Kidney glomerular epithelial cell (primary cell): ENCODE data around the gene VEPH1.
A peak's percentile ranks its signal among the peaks of the same experiment; 100 is the strongest.

Source experiments
- DNase-seq: peaks from one replicate; lab custom pipeline; 2025; lab: John Stamatoyannopoulos, UW

Gene VEPH1

GRCh38 chr3:157301755-157302154, 201.5 kb downstream of the VEPH1 start:
- no peak for DNase-seq

DNA sequence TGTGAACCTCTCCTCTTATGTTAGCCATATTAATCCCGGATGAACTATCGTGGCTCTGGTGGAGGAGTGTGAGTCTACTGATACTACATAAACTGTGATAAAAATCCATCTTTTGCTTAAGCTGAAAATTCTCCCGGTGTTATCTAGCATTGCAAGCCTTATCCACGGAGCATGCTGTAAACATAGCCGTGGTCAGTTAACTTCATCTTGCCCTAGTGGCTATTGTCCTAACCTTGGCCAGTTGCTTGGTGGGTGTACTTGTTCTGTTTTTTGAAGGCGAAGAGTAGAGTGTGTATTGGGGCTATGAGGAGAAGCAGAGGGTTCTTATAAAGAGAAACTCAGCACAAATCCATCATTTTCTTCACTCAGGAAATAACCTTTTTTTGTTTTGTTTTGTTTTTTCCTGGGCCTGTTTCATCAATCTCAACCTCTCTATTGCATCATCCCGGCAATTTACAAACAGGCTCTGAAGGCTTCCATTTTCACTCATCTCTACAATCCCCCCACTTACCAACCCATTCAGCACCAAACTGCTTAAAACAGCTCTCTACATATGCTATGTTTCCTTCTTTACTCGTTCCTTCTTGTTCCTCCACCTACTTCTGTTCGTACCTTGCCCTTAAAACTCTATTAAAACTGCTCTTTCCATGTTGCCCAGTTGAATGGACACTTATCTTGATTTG, 202.1 kb downstream of the VEPH1 start:
- no peak for DNase-seq

- DNase-seq, result no peak
These were observed 203.1 kb downstream of the VEPH1 start for GRCh38 chr3:157300094-157300493.

DNA sequence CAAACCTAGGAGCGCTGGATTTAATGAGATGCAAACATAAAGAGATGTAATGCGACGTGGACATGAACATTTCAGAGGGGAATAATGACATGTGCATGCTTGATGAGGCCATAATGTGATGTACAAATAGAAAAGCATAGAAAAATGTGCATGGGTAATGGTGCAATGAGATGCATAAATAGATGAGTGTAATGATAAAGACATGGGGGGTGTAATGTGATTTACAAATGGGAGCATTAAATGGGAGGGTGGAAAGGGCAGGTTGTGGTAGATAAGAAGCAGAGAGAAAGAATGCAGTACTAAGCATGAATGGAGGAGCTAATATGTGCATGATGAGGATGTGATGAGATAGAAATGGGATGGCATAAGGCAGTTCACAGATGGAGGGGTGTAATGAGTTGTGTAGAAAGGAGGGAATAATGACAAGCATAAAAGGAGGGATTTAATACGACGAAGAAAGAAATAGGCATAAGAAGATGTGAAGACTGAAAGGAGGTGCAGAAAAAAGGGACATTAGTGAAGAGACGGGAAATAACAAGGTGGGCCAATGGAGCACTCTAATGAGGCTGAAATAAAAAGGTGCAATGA, 205.8 kb downstream of the VEPH1 start:
- no peak for DNase-seq

DNA sequence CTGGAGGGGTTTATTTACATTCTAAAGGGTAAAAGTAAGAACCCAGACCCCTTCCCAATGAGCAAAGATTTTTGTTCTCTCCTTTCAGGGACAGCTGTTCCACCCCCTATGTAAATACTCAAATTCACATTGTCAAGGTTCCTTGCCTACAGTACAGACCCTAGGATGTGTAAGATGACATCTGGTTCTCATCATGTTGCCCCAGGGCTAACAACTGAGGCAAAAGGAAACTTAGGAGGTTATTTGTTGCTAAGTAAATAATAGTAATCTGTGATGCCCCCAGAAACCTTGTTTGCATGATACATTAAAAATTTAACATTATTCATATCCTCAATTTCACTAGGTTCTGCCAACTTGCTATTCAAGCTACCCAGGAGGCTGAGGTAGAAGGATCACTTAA, 208.3 kb downstream of the VEPH1 start:
- no peak for DNase-seq

- peak; percentile 24 for DNase-seq
These were observed 208.7 kb downstream of the VEPH1 start for GRCh38 chr3:157294491-157294890.

DNA sequence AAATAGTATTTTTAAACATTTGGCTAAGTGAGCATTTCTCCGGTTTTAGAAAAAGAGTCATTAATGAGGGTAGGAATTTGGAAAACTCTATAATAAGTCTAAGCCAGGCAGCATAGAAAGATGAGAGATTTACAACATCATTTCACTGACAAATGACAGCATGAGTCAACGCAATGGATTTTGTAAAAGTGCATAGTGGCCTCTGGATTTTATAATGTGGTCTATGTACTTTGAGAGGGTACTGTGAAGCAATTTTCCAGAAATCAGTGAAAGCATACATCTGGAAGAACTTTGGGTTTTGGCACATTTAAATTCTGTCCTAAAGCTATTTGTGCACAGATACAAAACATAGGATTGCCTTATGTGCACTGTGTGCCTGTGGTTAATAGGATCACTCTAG, 212.4 kb downstream of the VEPH1 start:
- no peak for DNase-seq

DNA sequence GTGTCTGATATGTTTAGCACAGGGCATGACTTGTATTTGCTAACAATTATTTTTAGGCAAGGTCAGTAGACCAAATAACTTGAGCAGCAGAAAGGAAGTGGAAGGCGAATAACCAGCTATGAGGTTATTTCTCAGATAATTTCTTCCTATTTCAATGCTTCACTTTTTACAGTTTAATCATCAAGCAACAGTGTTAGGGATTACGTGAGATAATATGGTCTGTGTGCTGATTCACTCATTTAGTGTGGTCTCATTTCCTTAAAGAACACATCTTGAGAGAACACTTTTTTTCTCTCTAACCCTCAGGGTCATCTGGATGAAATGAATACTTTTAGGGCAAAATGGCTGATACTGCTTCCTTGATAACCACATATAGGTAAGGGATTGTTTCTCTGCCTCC, 217.2 kb downstream of the VEPH1 start:
- DNase-seq, result no peak

GRCh38 chr3:157285141-157285540, 218.1 kb downstream of the VEPH1 start:
- no peak for DNase-seq

DNA sequence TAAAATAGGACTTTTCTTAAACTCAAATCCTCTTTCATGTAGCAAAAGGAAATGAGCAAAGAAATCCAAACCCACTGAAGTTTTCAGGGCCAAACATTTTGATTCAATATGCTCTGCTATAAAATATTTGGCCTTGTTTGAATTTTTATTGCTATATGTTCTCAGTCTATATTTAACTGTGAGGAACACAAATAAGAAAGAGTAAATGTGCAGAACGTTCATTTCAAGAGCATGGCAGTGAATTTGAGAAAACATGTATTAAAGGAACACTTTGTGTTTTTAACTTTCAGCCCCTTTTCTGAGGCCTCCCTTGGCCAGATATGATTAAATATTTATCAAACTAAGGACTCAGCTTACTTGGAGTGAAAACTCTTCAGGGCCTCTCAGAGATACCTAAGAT, 218.5 kb downstream of the VEPH1 start:
- DNase-seq, result no peak

DNA sequence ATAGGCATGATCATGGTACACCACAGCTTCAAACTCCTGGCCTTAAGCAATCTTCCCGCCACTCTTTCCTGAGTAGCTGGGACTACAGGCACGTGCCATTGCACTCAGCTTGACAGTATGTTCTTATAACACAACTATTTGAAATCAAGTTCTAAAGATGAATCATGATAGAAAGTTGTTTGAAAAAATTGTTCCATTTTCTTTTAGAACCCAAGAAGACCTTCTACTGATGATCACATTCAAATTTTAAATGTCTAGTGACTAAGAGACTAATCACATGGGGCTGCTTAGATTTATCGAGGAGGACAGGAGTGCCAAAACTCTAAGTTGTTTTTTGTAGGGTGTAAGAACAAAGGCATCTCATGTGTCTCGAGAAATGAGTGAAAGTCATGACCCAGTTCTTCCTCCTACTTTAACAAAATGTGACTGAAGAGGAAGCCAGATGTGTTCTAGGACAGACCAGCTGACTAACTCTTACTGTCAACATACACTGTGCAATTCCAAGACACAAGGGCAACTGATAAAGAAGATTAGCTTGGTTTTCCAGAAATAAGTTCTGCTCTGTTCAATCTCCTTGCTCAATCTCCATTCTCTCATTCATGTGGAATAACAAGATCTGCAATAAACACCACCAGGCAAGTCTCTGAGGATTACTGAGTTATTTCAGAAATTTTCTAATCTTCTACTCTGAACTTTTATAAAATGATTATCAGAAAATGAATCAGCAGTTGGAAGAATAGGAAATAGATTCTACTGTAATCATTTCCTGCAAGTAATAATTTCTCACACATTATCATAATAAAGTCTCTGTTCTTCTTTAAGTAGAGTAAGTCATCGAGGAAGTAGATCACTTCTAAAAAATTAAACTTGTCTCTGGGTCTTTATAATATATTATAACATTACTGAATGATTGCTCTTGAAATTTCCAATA, 220.7 kb downstream of the VEPH1 start:
- DNase-seq, result no peak

DNA sequence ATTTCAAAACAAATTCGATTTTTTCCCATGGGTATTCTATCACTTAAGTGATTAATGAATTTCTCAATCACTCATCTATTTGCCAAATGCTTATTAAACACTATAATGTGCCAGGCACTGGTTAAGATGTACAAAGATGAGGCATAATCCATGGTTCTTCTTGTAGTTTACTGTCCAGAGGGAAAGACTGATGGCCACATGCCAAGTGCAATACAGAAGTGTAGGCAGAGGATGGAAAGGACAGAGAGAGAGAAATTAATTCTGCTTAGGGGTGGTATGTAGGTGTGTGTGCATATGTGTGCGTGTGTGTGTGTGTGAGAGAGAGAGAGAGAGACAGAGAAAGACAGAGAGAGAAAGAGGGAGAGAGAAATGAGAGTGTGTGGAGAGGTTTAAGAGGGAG, 222.4 kb downstream of the VEPH1 start:
- no peak for DNase-seq

DNA sequence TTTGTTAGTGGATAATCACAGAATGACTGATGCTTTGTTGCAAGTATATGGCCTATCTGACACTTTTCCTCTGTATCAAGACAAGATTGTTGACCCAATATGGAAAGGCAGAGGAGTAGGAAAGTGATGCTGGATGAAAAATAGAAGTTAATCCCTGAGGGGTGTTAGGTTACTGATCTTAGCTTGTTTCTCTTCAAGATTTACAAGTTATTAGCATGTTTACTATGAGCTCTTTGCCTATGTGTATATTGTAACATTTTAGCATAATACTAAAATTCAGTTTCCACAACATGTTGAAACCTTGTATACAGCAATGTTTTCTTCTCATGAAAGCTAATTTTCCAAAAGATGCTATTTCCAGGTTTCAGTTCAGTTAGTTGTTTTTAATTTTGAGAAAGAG, 222.9 kb downstream of the VEPH1 start:
- no peak for DNase-seq

GRCh38 chr3:157279237-157279636, 224.0 kb downstream of the VEPH1 start:
- no peak for DNase-seq

DNA sequence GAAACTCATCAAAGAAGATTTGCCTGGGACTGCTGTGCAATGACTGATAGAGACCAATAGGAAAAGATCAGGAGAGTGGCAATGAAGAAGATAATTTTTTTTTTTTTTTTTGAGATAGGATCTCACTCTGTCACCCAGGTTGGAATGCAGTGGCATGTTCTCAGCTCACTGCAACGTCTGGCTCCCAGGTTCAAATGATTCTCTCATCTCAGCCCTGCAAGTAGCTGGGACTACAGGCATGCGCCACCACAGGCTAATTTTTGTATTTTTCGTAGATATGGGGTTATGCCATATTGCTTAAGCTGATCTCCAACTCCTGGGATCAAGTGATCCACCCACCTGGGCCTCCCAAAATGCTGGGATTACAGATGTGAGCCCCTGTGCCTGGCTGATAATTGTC, 226.4 kb downstream of the VEPH1 start:
- no peak for DNase-seq

DNA sequence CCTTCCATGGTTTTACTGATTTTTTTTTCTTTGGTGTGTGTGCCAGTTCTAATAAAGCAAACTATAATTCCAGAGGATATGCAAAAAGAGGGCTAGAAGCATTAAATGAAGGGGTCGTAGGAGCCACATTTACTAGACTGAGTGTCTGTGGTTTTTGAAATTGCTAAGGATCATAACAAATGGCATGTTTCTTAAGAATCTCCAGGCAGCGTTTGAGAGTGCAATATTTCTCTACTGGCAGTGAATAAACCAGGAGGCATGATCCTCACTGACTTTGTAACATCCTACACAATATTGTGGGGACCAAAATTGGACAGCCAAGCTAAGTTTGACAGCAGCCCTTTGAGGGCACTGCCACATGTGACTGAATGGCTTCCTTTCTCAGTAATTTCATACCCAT, 227.4 kb downstream of the VEPH1 start:
- no peak for DNase-seq

- DNase-seq, result no peak
These were observed 228.5 kb downstream of the VEPH1 start for GRCh38 chr3:157274644-157275137.

GRCh38 chr3:157271283-157271882, 231.8 kb downstream of the VEPH1 start:
- no peak for DNase-seq

DNA sequence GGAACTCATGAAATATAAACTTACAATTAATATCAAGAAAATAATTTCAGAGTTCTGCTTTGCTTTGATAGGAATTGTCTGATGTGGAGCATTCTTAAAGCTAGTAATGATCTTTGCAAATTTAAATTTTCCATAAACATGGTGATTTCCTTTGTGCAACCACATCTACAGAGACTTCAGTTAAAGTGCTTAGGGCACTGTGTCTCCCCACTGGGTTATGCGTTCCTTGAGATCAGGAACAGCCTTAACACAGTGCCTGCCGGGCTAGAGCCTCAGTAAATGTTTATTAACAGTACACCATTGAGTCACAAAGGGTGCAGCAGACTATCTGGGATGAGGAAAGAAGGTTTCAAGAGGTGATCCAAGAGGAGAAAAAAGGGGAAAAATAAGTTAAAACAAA, 235.2 kb downstream of the VEPH1 start:
- no peak for DNase-seq

DNA sequence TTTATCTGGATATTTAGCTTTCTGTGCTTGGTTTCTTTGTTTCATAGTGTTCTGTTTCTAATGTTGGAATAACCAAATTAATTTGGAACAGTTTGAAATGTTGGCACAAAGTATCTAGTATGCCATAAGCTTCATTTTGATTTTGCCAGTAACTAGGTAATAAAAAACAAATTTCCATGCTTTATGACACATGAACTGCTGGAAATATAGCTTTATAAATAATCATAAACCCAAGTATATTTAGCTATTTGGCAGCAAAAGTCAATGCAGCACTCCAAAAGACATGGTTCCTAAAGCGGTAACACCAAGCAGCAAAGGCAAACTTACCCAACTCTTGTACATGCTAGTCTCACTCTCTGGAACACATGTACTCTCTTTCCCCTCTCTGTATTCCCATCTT, 237.3 kb downstream of the VEPH1 start:
- DNase-seq, result no peak

GRCh38 chr3:157263027-157263426, 240.2 kb downstream of the VEPH1 start:
- no peak for DNase-seq

GRCh38 chr3:157261000-157261399, 242.2 kb downstream of the VEPH1 start:
- DNase-seq, result no peak
